ENCODE measurements around the gene VPS13C. TPM values are rescaled to one million over a fixed set of nuclear protein-coding genes. Genes with fewer than 3 reads are reported as not detected.

The VPS13C gene
- total RNA-seq, 1 experiment from 2014 or later = 20.9 TPM

GRCh38 chr15:61893146-61893545, 167.1 kb downstream of the VPS13C start:
- ChIA-PET CTCF (interaction anchor here (1.7 kb wide), 1 partner anchor 19 kb away, joined by 4 read pairs; no protein-coding TSS in a partner anchor), POLR2A (no interaction called here)
- Mint-ChIP-seq H3K27ac (no peak overlapping the region), H3K36me3 (peaks cover 47% of the 10 kb centered on the region), H3K9me3 (peaks cover 51% of the 10 kb centered on the region), H3K27me3 (ENCODE audit: low read depth) (no peaks in the 10 kb centered on the region; the same call in 1 of the 2 replicates), H3K4me3 (no peak overlapping the region), H3K4me1 (peaks cover 6% of the 10 kb centered on the region; the same call in 1 of the 2 replicates)
- ATAC-seq = no peak
- DNase-seq (ENCODE audit: low spot score) = no peak
- no peak for TF ChIP-seq SMAD4 (CRISPR knock-in tag; IDR thresholded peaks at IDR 0.05)
- no peak for TF ChIP-seq ZNF416 (CRISPR knock-in tag; IDR thresholded peaks at IDR 0.05)

GRCh38 chr15:61892140-61892539, 168.1 kb downstream of the VPS13C start:
- Mint-ChIP-seq H3K4me3 (no peak overlapping the region), H3K9me3 (peaks cover 42% of the 10 kb centered on the region), H3K27ac (no peak overlapping the region), H3K27me3 (ENCODE audit: low read depth) (no peaks in the 10 kb centered on the region; the same call in 1 of the 2 replicates), H3K4me1 (peaks cover 6% of the 10 kb centered on the region; the same call in 1 of the 2 replicates), H3K36me3 (peaks cover 40% of the 10 kb centered on the region)
- ChIA-PET POLR2A (no interaction called here), CTCF (interaction anchor here (0.7 to 1.7 kb wide), 4 partner anchors 9 to 417 kb away, joined by 3 to 4 read pairs (median 4); no protein-coding TSS in a partner anchor)
- TF ChIP-seq USF1 (CRISPR knock-in tag; IDR thresholded peaks at IDR 0.05) (no peak), MLX (CRISPR knock-in tag; IDR thresholded peaks at IDR 0.05) (no peak), STAT6 (CRISPR knock-in tag; conservative IDR thresholded peaks at IDR 0.05; ENCODE audit: low read depth) (no peak), ZNF532 (CRISPR knock-in tag; IDR thresholded peaks at IDR 0.05; ENCODE audit: borderline replicate concordance) (no peak), SP1 (CRISPR knock-in tag; conservative IDR thresholded peaks at IDR 0.05) (no peak), E2F5 (CRISPR knock-in tag; IDR thresholded peaks at IDR 0.05) (no peak), CTCF (IDR thresholded peaks at IDR 0.05) (no peak), IRF1 (CRISPR knock-in tag; IDR thresholded peaks at IDR 0.05) (no peak), GTF2I (CRISPR knock-in tag; conservative IDR thresholded peaks at IDR 0.05) (no peak), NFATC4 (CRISPR knock-in tag; IDR thresholded peaks at IDR 0.05) (no peak), KAT7 (CRISPR knock-in tag; IDR thresholded peaks at IDR 0.05; ENCODE audit: borderline replicate concordance) (no peak), SMAD4 (CRISPR knock-in tag; IDR thresholded peaks at IDR 0.05) (no peak), TEAD4 (CRISPR knock-in tag; IDR thresholded peaks at IDR 0.05) (no peak), ATF3 (CRISPR knock-in tag; conservative IDR thresholded peaks at IDR 0.05) (no peak), AR (CRISPR knock-in tag; IDR thresholded peaks at IDR 0.05) (no peak), NFYB (CRISPR knock-in tag; conservative IDR thresholded peaks at IDR 0.05; ENCODE audit: low read depth) (no peak)
- DNase-seq (ENCODE audit: low spot score) = no peak
- peak; percentile 100 for ATAC-seq

Measured in WTC11 (cell line).